Kidney epithelial cell (primary cell): Measurements from ENCODE around the gene UBAP1. TPM values are rescaled to one million over a fixed set of nuclear protein-coding genes. Genes with fewer than 3 reads are reported as not detected.

Experiments
- DNase-seq: peaks from one replicate; pipeline ENCODE4 v3.0.0-alpha.2; 2010; ENCODE audit warnings: low read depth
- H3K27me3 ChIP-seq: 2 replicates; pipeline ENCODE4 v1.6.0; 2011; ENCODE audit warnings: low read length; ENCODE audit not compliant: control insufficient read depth, insufficient read depth
- H3K36me3 ChIP-seq: 2 replicates; pipeline ENCODE4 v1.5.1; 2011; ENCODE audit warnings: low read length; ENCODE audit not compliant: control insufficient read depth, insufficient read depth
- H3K4me3 ChIP-seq: 2 replicates; pipeline ENCODE4 v1.5.1; 2011; ENCODE audit warnings: low read depth, mild to moderate bottlenecking, control low read depth, low read length
- total RNA-seq: library from RNA; depleted of rRNA; stranded (reverse); fragments of >200 nt; gene quantifications from 2 replicates; pipeline ENCODE4 v1.2.3, GENCODE V29; 2015
- TF ChIP-seq, protein P1 (sequence below): IDR thresholded peaks from 2 replicates; pipeline ENCODE4 v1.5.1; 2011; ENCODE audit warnings: mild to moderate bottlenecking, moderate library complexity, low read length, control low read depth, inconsistent platforms; ENCODE audit not compliant: insufficient read depth, poor library complexity, severe bottlenecking

Gene UBAP1
- total RNA-seq, 1 donor from 2014 or later: 46.9 TPM

DNA sequence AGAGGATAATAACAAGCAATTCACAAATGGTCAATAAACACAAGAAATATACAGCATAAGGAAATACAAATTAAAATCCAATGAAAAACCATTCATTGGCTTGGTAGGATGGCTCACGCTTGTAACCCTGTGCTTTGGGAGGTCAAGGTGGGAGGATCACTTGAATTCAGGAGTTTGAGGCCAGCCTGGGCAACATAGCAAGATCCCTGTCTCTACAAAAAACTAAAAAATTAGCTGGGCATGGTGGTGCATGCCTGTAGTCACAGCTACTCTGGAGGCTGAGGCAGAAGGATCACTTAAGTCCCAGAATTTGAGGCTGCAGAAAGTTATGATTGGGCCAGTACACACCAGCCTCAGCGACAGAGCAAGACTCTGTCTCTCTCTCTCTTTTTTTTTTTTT, 20.9 kb upstream of the UBAP1 start:
- TF ChIP-seq, protein P1, sequence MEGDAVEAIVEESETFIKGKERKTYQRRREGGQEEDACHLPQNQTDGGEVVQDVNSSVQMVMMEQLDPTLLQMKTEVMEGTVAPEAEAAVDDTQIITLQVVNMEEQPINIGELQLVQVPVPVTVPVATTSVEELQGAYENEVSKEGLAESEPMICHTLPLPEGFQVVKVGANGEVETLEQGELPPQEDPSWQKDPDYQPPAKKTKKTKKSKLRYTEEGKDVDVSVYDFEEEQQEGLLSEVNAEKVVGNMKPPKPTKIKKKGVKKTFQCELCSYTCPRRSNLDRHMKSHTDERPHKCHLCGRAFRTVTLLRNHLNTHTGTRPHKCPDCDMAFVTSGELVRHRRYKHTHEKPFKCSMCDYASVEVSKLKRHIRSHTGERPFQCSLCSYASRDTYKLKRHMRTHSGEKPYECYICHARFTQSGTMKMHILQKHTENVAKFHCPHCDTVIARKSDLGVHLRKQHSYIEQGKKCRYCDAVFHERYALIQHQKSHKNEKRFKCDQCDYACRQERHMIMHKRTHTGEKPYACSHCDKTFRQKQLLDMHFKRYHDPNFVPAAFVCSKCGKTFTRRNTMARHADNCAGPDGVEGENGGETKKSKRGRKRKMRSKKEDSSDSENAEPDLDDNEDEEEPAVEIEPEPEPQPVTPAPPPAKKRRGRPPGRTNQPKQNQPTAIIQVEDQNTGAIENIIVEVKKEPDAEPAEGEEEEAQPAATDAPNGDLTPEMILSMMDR: no peak
- no peak for DNase-seq
- no peaks in the 10 kb centered on the region for H3K27me3 ChIP-seq
- H3K36me3 ChIP-seq: no peaks in the 10 kb centered on the region
- no peak overlapping the region for H3K4me3 ChIP-seq

DNA sequence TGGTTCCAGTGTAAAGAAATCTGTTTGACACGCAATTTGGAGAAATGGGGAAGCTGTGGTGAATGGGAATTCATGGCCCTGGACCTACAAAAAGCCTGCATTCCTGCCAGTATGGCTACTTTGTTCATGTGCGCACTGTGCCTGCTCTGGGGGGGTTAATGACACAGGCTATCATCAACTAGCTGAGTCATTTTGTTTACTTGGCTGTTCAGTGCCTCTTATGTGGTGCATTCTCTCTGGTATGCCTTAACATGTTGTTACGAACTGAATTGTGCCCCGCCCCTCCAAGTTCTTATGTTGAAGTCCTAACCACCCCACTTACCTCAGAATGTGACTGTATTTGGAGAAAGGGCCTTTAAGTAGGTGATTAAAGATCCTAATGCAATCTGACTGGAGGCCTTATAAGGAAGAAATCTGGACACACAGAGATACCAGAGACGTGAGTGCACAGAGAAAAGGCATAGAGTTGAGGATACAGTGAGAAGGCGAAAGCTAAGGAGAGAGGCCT, 20.4 kb upstream of the UBAP1 start:
- TF ChIP-seq, protein P1: no peak
- Histone ChIP-seq H3K36me3 (no peaks in the 10 kb centered on the region), H3K4me3 (no peak overlapping the region), H3K27me3 (no peaks in the 10 kb centered on the region)
- DNase-seq: peak; percentile 19

DNA sequence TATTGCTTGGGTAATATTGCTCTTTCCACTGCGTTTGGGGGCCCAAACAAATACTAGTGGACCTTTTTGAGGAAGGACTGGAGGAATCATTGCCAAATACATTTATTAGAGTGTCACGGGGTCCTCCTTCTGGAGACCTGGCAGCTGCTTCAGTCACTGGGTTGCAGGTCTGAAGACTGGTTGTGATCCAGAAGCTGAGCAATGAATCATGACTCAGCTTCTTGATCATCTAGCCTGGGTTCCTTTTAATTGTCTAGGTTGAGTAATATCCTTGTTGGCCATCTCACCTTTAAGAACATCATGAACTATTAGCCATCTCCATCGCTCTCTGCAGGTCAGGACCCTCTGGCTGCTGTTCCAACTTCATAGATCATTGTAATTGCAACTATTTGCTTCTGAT, 15.4 kb upstream of the UBAP1 start:
- Histone ChIP-seq H3K27me3 (no peaks in the 10 kb centered on the region), H3K36me3 (no peaks in the 10 kb centered on the region), H3K4me3 (no peak overlapping the region)
- TF ChIP-seq, protein P1: no peak
- no peak for DNase-seq

DNA sequence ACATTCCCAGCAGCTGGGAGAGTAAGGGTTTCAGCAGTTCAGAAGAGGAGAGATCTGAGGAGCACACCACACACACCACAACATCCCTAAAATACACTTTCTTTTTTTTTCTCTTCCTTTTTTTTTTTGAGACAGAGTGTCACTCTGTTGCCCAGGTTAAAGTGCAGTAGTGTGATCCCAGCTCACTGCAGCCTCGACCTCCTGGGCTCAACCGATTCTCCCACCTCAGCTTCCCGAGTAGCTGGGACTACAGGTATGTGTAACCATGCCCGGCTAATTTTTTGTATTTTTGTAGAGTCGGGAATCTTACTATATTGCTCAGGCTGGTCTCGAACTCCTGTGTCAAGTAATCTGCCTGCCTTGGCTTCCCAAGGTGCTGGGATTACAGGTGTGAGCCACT, 9.7 kb upstream of the UBAP1 start:
- Histone ChIP-seq H3K4me3 (no peak overlapping the region), H3K27me3 (no peaks in the 10 kb centered on the region), H3K36me3 (no peaks in the 10 kb centered on the region)
- TF ChIP-seq, protein P1: no peak
- DNase-seq: no peak

DNA sequence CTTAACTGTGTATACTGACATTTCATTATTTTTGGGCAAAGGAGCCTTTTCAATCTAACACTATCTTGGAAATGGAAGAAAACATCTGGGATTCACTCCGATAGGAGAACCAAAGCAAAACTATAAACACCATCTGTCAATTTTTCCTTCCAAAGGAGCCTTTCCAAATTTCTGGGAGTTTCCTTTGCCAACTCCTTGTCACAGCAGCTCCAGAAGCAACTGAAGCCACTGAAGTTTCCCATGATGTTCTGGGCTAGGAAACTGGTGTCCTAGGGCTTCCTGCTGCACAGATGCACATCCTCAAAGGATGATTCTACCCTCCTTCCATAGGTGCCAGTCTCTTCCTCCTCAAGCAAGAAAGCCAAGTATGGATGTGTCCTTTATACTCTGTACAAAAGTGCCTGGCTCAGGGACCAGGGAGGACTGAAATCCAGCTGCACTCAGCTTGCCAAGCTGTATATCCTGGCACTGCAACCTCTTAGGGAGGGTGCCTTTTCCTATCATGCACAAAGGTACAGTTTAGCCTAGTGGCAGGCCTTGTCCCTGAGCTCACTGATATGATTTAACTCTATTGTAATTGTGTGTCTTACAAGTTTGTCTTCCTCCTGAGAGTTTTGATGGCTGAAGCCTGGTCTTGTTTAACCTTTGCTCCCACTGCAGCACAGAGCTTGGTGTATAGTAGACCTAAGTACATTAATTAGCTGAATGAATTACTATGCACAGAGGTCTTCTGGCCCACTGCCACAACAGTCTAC, 8.4 kb upstream of the UBAP1 start:
- Histone ChIP-seq H3K36me3 (no peaks in the 10 kb centered on the region), H3K27me3 (no peaks in the 10 kb centered on the region), H3K4me3 (no peak overlapping the region)
- DNase-seq: no peak
- TF ChIP-seq, protein P1: no peak
